ENCODE results near the gene SAMD11.

DNA sequence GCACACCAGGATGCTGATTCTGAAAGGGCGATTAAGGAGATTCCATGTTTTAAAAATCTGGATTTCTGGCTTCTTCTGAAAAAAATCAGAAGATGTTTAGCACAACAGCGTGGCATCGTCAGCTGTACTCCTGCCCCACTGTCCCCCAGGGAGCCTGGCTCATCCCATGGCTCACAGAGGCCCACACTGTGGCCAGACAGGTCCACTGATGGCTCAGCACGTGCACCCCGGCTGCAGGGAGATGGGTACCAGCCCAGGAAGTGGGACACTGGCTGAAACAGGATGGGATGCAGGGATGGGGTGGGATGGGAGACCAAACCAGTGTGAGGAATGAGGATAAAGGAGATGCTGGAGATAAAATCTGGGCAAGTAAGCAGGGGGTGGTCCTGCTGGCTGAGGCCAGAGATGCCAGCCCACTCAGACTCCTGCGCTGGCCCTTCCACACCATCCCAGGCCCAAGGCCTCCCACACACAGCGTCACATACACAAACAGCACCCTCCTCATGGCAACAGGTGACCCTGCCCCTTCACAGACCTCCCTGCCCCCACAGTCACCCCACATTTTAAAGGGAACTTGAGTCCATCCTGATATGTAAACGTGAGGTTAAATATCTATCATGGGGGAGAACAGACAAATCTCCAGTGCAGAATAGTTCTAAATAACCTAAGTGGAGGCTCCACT lies 23.9 kb upstream of the SAMD11 start:
- TF ChIP-seq, protein P1, sequence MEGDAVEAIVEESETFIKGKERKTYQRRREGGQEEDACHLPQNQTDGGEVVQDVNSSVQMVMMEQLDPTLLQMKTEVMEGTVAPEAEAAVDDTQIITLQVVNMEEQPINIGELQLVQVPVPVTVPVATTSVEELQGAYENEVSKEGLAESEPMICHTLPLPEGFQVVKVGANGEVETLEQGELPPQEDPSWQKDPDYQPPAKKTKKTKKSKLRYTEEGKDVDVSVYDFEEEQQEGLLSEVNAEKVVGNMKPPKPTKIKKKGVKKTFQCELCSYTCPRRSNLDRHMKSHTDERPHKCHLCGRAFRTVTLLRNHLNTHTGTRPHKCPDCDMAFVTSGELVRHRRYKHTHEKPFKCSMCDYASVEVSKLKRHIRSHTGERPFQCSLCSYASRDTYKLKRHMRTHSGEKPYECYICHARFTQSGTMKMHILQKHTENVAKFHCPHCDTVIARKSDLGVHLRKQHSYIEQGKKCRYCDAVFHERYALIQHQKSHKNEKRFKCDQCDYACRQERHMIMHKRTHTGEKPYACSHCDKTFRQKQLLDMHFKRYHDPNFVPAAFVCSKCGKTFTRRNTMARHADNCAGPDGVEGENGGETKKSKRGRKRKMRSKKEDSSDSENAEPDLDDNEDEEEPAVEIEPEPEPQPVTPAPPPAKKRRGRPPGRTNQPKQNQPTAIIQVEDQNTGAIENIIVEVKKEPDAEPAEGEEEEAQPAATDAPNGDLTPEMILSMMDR (IDR thresholded peaks at IDR 0.05): no peak
- TF ChIP-seq POLR2A (IDR thresholded peaks at IDR 0.05; ENCODE audit: low read depth) (no peak), POLR2AphosphoS5 (IDR thresholded peaks at IDR 0.05) (no peak), EP300 (IDR thresholded peaks at IDR 0.05) (no peak)
